ENCODE results near the gene COX19. TPM values are rescaled to one million over a fixed set of nuclear protein-coding genes. Genes with fewer than 3 reads are reported as not detected.

The COX19 gene
- total RNA-seq, 4 donors from 2014 or later: 2.6 to 32.5 (median 20.1) TPM

DNA sequence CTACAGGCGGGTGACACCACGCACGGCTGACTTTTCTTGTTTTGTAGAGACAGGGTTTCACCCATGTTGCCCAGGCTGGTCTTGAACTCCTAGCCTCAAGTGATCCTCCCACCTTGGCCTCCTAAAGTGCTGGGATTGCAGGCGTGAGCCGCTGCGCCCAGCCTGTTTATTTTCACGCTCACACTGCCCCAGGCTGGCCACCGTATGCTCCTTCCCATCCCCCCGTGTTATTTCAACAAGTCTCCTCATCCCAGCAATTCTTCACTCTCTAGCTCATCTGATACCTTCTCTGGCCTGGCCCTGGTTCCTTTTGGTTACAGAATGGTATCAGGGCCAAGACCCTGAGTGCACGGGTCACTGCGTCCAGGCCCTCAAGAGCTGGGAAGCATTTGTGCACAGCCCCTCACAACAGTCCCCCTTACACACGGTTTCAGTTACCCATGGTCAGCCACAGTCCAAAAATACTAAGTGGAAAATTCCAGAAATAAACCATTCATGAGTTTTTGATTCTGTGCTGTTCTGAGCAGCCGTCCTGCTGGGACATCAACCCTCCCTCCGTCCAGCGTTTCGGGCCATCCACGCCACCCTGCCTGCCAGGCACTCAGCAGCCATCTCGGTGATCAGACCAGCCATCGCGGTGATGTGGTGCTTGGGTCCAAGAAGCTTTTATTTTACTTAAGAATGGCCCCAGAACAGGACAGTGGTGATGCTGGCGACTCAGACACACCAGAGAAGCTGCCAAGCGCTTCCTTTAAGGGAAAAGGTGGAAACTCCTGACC lies 8.9 kb downstream of the COX19 start:
- H3K27me3 ChIP-seq: no peaks in the 10 kb centered on the region
- no peak for TF ChIP-seq POLR2A (IDR thresholded peaks at IDR 0.05)
- TF ChIP-seq, protein P1, sequence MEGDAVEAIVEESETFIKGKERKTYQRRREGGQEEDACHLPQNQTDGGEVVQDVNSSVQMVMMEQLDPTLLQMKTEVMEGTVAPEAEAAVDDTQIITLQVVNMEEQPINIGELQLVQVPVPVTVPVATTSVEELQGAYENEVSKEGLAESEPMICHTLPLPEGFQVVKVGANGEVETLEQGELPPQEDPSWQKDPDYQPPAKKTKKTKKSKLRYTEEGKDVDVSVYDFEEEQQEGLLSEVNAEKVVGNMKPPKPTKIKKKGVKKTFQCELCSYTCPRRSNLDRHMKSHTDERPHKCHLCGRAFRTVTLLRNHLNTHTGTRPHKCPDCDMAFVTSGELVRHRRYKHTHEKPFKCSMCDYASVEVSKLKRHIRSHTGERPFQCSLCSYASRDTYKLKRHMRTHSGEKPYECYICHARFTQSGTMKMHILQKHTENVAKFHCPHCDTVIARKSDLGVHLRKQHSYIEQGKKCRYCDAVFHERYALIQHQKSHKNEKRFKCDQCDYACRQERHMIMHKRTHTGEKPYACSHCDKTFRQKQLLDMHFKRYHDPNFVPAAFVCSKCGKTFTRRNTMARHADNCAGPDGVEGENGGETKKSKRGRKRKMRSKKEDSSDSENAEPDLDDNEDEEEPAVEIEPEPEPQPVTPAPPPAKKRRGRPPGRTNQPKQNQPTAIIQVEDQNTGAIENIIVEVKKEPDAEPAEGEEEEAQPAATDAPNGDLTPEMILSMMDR (IDR thresholded peaks at IDR 0.05): no peak
- intact Hi-C loops (cut with DNase I; ENCODE audit: low total_unique reads): no loop called here
- H3K4me3 ChIP-seq: no peak overlapping the region
- DNase-seq: no peak
- H3K27ac ChIP-seq: peak overlapping the region in 1 of 2 donors; percentile 92
- peaks cover 0 to 17% of the 10 kb centered on the region in 2 donors for H3K4me1 ChIP-seq
- H3K9me3 ChIP-seq: no peaks in the 10 kb centered on the region
- H3K36me3 ChIP-seq: no peaks in the 10 kb centered on the region

DNA sequence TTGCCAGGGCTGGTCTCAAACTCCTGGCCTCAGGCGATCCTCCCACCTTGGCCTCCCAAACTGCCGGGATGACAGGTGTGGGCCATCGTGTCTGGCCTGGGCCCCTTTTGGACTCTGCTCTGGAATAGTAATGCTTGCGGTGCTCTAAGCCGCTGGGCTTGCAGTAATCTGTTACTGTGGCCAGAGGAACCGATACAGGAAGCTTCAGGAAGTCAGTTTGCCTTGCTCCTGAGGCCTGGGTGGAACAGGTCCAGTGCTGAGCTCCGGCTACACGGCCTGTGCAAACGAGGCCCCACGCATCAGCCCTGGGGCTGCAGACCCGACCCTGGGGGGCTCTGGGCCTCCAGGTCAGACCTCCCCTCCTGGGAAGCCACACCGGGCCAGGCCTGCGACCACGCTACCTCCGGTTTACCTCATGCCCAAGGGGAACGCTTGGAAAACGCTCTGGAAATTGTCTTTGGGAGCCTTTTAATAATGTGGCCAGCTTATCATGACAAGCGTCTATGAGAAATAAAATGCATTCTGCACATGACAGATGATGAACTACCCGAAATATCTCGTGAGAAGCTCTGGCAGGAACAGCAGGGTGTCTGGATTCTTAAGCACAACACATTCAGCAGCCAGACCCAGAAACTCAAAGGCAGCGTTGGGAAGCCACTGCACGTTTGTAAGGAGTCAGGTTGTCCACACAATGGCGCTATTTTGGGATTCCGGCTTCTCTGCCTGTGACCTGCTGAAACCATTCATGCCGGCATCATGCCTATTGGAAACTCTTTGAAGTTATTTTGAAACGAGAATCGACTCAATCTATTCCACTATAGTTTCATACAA lies 10.7 kb downstream of the COX19 start:
- peak; percentile 63 to 77 for DNase-seq
- Histone ChIP-seq H3K9me3 (no peaks in the 10 kb centered on the region), H3K4me1 (peaks cover 0 to 17% of the 10 kb centered on the region in 2 donors), H3K27me3 (no peaks in the 10 kb centered on the region), H3K4me3 (no peak overlapping the region), H3K36me3 (no peaks in the 10 kb centered on the region), H3K27ac (peak overlapping the region; percentile 77 to 92)
- no peak for TF ChIP-seq POLR2A (IDR thresholded peaks at IDR 0.05)
- TF ChIP-seq, protein P1 (IDR thresholded peaks at IDR 0.05): peak in 3 of 4 experiments; percentile 19 to 35 (median 32)
- intact Hi-C loops (cut with DNase I; ENCODE audit: low total_unique reads): no loop called here

DNA sequence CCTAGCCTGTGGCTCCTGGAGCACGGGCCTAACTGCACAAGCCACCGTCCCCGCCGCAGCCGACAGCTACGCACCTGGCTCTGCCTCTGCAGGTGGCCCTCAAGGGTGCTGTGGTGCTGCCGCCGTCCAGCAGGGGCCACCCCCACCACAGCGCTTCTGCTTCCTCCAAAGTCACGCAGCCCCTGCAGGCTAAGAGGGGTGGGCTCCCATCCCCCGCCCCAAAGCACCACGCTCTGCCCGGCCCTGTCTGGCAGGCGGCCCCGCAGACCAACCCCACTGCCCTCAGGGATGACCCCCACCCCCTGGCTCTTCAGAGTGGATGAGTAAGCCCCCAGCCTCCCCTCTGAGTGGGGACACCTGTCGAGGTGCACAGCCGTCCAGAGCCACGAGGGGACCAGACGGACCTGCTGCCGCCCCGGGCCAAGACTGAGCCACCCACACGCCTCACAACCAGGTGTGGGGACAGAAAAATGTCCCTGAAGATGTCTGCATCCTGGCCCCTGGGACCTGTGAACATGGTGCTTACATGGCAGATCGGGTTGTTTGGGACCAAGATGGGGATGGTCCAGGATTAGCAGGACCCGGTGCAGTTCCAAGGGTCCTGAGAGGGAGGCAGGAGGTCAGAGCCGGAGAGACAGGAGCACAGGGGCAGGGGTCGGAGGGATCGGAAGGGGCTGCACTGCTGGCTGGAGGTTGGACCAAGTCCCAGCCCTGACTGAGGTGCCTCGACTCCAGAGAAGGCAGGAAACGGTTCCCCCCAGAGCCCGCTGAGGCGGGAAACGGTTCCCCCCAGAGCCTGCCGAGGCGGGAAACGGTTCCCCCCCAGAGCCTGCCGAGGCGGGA lies 11.9 kb downstream of the COX19 start:
- Histone ChIP-seq H3K4me3 (no peak overlapping the region), H3K9me3 (no peaks in the 10 kb centered on the region), H3K36me3 (no peaks in the 10 kb centered on the region), H3K27me3 (no peaks in the 10 kb centered on the region), H3K4me1 (peaks cover 0 to 17% of the 10 kb centered on the region in 2 donors), H3K27ac (peak overlapping the region; percentile 77 to 92)
- no peak for TF ChIP-seq POLR2A (IDR thresholded peaks at IDR 0.05)
- TF ChIP-seq, protein P1 (IDR thresholded peaks at IDR 0.05): no peak
- intact Hi-C loops (cut with DNase I; ENCODE audit: low total_unique reads): no loop called here
- DNase-seq: no peak

DNA sequence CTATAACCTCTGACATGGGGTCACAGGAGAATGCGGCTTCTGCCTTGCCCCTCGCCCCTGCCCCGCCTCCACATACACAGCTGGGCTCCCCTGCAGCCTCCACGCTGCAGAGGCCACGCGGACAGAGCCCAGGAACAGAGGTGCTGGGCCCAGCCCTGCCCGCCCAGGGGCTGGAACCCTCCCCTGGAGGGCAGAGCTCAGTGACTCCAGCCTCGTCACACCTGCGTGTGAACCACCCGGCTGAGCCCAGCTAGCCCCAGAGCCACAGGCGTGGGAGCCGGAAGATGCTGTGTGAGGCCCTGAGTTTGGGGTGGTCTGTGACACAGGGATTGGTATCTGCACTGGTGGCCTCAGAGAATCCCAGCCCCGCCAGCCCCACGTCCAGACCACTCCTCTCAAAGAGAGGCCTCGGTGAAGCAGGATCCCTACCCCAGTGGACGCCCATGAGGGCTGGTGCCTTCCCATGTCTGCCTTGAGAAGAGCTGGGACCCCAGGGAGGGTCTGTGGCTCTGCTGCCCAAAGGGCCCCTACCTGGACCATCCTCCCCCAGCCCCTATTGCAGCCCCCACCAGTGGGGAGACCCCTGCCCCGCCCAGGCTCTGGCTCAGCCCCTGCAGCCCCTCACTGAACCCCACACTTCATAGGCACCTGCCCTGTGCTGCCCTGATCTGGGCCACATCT lies 12.8 kb downstream of the COX19 start:
- Histone ChIP-seq H3K27me3 (no peaks in the 10 kb centered on the region), H3K4me3 (no peak overlapping the region), H3K36me3 (no peaks in the 10 kb centered on the region), H3K9me3 (no peaks in the 10 kb centered on the region), H3K27ac (no peak overlapping the region), H3K4me1 (peaks cover 0 to 17% of the 10 kb centered on the region in 2 donors)
- no peak for TF ChIP-seq POLR2A (IDR thresholded peaks at IDR 0.05)
- TF ChIP-seq, protein P1 (IDR thresholded peaks at IDR 0.05): no peak
- intact Hi-C loops (cut with DNase I; ENCODE audit: low total_unique reads): no loop called here
- DNase-seq: no peak

Data from uterus (tissue), 4 donors.